Liver (tissue), 3 donors: ENCODE measurements around the gene MYOZ1.

Source experiments
- NR2F2 ChIP-seq: IDR thresholded peaks from 2 replicates; pipeline ENCODE4 v1.6.1; 2016; ENCODE audit warnings: antibody characterized with exemption
- RAD21 ChIP-seq, 2 donors: IDR thresholded peaks; 2 replicates each; pipeline ENCODE4 v1.6.1; 2016; ENCODE audit warnings: antibody characterized with exemption in 2 of 2, mild to moderate bottlenecking in 2 of 2
- ZBTB33 ChIP-seq: IDR thresholded peaks from 2 replicates; pipeline ENCODE4 v1.6.1; 2016; ENCODE audit warnings: antibody characterized with exemption
- TF ChIP-seq, protein P1 (sequence below): fragments of 150-350 bp; IDR thresholded peaks from 2 replicates; pipeline ENCODE4 v1.5.1; 2017; ENCODE audit warnings: improper control_type of control experiment, low read depth, low read length; ENCODE audit not compliant: missing input control
- TF ChIP-seq, protein P2 (sequence below): IDR thresholded peaks from 2 replicates; pipeline ENCODE4 v1.6.1; 2016; ENCODE audit warnings: antibody characterized with exemption, mild to moderate bottlenecking
- donor health status: healthy.
- donor health status: healthy.

GRCh38 chr10:73588656-73589055 is 52.6 kb downstream of the MYOZ1 start:
- TF ChIP-seq, protein P1, sequence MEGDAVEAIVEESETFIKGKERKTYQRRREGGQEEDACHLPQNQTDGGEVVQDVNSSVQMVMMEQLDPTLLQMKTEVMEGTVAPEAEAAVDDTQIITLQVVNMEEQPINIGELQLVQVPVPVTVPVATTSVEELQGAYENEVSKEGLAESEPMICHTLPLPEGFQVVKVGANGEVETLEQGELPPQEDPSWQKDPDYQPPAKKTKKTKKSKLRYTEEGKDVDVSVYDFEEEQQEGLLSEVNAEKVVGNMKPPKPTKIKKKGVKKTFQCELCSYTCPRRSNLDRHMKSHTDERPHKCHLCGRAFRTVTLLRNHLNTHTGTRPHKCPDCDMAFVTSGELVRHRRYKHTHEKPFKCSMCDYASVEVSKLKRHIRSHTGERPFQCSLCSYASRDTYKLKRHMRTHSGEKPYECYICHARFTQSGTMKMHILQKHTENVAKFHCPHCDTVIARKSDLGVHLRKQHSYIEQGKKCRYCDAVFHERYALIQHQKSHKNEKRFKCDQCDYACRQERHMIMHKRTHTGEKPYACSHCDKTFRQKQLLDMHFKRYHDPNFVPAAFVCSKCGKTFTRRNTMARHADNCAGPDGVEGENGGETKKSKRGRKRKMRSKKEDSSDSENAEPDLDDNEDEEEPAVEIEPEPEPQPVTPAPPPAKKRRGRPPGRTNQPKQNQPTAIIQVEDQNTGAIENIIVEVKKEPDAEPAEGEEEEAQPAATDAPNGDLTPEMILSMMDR, result no peak
- TF ChIP-seq ZBTB33, result peak; percentile 27
- TF ChIP-seq, protein P2, sequence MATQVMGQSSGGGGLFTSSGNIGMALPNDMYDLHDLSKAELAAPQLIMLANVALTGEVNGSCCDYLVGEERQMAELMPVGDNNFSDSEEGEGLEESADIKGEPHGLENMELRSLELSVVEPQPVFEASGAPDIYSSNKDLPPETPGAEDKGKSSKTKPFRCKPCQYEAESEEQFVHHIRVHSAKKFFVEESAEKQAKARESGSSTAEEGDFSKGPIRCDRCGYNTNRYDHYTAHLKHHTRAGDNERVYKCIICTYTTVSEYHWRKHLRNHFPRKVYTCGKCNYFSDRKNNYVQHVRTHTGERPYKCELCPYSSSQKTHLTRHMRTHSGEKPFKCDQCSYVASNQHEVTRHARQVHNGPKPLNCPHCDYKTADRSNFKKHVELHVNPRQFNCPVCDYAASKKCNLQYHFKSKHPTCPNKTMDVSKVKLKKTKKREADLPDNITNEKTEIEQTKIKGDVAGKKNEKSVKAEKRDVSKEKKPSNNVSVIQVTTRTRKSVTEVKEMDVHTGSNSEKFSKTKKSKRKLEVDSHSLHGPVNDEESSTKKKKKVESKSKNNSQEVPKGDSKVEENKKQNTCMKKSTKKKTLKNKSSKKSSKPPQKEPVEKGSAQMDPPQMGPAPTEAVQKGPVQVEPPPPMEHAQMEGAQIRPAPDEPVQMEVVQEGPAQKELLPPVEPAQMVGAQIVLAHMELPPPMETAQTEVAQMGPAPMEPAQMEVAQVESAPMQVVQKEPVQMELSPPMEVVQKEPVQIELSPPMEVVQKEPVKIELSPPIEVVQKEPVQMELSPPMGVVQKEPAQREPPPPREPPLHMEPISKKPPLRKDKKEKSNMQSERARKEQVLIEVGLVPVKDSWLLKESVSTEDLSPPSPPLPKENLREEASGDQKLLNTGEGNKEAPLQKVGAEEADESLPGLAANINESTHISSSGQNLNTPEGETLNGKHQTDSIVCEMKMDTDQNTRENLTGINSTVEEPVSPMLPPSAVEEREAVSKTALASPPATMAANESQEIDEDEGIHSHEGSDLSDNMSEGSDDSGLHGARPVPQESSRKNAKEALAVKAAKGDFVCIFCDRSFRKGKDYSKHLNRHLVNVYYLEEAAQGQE, result no peak
- no peak for TF ChIP-seq RAD21 (IDR thresholded peaks at IDR 0.05)
- TF ChIP-seq NR2F2, result no peak
